Epithelial cell of prostate (primary cell): Measurements from ENCODE around the gene RPL28.

ENCODE experiments used
- DNase-seq: peaks from one replicate; pipeline ENCODE4 v3.0.0-alpha.2; 2011; ENCODE audit warnings: low read depth, low spot score
- H3K27ac ChIP-seq: fragments of 450-650 bp; 2 replicates; pipeline ENCODE4 v1.5.1; 2017; ENCODE audit warnings: mild to moderate bottlenecking

Gene RPL28

DNA sequence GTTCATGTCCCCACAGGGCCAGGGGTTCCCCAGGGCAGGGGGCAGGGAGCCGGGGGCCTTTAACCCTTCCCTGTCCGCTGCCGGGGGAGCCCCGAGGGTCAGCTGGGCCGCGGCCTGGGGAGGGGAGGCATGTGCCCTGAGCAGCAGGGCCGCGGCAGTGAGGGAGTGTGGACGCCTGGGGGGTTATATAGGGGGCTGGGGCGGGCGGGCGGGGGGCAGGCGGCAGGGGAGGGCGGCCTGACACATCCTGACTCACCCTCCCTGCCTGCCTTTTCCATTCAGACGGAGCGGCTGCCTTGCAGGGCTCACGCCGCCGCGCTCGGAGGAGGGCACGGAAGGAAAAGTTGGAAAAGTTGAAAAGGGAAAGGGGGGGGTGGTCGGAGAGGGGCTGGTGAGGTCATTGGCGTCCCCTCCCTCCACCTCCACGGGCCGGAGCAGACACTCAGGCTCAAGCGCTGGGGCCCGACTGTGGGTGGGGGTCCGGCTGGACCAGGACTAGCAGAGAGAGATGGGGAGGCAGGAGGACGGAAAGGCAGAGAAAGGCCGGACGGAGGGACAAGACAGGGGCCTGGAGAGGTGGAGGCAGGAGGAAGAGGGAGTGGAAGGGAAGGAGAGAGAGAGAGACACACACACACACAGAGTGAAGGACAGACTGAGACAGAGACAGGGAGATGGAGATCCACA is 15.3 kb upstream of the RPL28 start, which contains the start of gene IL11:
Gene IL11 (minus strand): TSS at position 159 of the 684 bp plus-strand sequence. CDS start 153 bp downstream, at position 6.
- H3K27ac ChIP-seq = peak within 1 kb of the TSS; percentile 42
- DNase-seq = no peak

DNA sequence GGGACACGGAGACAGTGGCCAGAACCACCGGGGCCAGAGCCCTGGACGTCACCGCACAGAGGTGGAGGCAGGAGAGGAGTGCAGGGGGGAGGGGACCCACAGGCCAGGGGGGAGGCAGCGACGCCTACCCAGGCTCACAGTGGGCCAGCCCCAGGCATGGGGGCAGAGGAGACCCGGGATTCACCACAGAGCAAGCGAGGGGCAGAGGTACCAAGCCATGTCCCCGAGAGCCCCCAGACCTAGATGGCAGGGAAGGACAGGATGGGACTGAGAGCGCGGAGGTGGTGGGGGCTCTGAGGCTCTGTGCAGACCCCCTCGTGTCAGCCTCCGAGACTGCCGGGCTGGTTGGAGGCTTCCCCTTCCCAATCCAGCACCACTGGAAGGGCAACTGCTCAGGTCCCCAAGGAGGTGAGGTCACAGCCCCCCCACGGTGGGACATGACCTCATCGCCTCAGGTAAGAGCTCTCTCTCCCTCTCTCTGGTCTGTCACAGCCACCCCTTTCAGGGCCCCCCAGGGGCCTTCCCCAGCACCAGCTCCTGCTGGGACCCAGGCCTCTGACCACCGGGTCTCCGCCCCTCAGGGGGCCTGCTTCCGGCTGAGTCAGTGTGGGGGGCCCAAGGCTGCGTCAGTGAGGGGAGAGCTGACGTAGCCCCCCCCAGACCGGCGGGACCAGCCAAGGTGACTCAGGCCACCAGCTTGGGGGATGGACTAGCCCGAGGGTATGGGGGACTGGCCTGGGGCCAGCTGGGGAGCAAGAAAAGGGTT is 13.2 kb upstream of the RPL28 start:
- H3K27ac ChIP-seq = no peak overlapping the region
- no peak for DNase-seq

DNA sequence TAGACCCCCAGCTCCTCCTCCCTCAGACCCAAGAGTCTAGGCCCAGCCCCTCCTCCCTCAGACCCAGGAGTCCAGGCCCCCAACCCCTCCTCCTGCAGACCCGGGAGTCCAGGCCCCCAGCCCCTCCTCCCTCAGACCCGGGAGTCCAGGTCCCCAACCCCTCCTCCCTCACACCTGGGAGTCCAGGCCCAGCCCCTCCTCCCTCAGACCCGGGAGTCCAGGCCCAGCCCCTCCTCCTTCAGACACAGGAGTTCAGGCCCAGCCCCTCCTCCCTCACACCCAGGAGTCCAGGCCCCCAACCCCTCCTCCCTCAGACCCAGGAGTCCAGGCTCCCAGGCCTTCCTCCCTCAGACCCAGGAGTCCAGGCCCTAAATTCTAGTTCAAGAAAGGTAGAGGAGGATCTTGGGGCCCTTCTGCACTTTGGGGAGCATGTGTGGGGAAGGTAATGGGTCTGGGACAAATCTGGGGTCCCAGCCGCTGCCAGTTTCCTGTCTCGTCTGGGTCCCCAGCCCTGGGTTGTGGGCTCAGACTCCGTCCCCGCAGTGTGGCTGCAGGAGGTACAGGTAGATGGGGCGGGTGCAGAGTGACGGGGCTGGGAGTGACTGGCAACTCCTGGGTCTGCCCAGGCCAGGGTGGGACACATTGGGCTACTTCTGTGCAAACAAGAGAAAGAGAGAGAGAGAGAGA is 12.3 kb upstream of the RPL28 start:
- H3K27ac ChIP-seq = no peak overlapping the region
- no peak for DNase-seq

DNA sequence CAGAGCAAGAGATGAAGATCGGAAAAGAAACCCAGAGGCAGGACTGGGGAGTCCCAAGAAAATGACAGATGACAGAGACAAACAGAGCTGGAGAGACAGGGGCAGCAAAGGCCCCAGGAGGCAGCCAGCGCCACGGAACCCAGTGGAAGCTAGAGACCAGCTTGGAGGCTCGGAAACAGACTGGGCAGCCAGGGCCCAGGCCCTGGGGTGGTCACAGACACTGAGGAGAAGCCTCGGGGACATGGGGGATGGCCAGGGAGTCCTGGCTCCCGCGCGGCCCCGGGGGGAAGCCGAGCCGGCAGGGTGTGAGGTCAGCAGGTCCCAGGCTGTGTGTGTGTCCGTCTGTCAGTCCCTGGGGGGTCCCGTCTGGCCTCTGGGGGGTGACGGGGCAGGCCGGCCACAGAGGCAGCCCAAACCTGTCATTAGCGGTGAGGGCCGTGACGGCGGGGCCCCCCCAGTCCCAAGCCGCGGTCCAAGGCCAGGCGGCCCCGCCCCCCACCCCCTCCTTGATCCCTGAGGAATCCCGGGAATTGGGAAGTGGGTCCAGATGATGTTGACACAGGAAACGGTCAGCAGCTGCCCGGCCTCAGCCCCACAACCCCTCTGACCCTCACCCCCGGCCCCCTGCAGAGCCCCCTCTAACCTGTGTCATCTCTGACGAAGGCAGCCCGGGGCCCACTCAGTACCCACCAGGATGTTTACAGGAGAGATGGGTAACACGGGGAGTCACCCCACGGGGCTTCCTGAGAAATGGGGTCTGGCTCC is 11.6 kb upstream of the RPL28 start:
- no peak overlapping the region for H3K27ac ChIP-seq
- DNase-seq = no peak

DNA sequence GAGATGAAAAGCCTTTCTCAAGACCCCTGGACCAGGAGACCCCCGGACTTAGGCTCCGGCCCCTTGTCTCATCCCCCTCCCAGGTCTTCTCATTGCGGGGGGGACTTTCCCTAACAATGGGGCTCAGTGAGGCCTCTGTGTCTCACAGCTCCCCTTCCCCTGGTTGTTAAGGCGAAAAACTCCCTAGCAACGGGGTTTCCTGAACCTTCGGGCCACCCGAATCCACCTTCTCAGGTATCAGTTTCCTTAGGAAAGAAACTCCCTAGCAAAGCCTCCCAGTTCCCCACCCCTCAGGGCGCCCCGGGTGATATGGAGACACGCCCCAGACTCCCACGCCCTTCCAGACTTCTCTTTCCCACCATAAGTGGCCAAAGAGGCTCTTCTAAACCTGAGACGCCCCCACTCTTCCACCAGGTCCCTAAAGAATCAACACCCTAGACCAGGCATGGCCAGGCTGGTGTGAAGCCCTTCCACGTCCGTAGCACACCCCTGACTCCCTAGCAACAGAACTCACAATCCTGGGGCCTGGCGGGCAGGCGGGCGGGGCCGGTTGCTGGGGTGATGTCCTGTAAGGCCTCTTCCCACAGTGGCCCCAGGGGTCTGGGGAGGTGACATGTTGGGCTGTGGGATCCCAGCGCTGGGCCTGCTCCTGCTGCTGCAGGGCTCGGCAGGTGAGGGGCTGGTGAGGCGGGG is 9.3 kb upstream of the RPL28 start, which contains the start of gene TMEM190:
Gene TMEM190 (plus strand): TSS at position 586 of the 693 bp plus-strand sequence. CDS start 28 bp downstream, at position 614.
- no peak for DNase-seq
- no peak within 1 kb of the TSS for H3K27ac ChIP-seq

DNA sequence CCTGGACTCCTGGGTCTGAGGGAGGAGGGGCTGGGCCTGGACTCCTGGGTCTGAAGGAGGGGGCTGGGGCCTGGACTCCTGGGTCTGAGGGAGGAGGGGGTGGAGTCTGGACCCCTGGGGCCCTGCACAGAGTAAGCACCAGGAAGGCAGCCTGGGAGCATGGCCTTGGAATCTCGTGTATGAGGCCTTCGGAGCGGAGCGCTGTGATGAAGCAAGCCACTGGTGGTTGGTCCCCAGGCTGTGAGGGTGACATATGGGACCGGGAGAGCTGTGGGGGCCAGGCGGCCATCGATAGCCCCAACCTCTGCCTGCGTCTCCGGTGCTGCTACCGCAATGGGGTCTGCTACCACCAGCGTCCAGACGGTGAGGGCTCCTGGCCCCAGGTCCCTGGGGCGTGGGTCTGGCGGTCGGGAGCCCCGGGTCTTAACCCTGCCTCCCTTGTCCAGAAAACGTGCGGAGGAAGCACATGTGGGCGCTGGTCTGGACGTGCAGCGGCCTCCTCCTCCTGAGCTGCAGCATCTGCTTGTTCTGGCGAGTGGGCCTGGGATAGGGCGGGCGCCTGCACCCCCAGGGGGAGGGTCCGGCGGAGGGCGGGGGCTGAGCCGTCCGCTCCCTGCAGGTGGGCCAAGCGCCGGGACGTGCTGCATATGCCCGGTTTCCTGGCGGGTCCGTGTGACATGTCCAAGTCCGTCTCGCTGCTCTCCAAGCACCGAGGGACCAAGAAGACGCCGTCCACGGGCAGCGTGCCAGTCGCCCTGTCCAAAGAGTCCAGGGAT is 8.2 kb upstream of the RPL28 start:
- DNase-seq = no peak
- no peak overlapping the region for H3K27ac ChIP-seq

DNA sequence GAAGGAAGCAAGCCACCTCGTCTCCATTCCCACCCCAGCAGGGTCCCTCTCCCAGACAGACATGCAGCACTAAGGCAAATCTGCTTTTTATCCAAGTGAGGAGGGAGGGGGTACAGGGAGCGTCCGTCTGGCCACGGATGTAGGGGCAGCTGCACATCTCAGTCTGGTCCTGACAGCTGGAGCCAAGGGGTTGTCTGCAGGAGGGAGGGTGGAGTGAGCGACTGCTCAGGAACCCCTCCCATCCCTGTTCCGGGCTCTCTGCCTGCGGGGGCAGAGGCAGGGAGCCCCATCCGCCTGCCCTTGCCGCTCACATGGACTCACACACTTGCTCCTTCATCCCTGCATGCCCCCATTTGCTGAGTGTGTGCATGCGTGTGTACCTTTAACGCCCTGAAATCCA is 6.6 kb upstream of the RPL28 start:
- H3K27ac ChIP-seq = no peak overlapping the region
- DNase-seq = no peak

DNA sequence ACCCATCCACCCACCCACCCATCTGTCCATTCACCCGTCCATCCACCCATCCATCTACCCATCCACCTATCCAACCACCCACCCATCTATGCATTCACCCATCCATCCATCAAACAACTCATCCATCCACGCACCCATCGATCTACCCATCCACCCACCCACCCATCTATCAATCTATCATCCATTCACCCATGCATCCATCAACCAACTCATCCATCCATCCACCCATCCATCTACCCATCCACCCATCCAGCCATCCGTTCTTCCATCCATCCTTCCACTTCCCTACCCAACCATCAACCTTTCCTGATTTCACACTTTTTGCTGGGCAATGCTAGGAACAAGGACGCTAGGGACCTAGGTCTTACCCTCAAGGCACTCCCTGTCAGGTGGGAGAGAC is 3.7 kb upstream of the RPL28 start:
- DNase-seq = no peak
- no peak overlapping the region for H3K27ac ChIP-seq

DNA sequence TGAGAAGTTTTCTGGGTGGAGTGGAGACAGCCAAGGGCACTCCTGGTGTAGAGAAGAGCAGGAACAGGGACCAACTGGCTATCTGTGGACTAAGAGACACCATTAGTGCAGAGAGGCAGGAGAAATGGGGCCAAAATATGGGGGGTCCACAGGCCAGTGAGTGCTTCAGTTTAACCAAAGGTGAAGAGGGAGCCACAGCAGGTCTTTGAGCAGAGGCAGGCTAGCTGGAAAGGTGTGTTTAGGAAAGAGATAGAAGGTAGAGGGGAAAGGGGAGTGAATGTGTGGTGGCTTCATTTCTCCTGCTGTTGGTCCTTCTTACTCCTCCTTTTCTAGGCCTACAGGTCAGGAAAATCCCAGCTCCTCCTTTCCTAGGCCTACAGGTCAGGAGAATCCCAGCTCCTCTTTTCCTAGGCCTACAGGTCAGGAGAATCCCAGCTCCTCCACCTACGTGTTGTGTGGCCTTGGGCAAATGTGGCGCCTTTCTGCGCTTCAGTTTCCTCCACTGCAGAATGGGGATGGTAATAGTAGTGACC is 3.1 kb upstream of the RPL28 start:
- no peak for DNase-seq
- no peak overlapping the region for H3K27ac ChIP-seq

DNA sequence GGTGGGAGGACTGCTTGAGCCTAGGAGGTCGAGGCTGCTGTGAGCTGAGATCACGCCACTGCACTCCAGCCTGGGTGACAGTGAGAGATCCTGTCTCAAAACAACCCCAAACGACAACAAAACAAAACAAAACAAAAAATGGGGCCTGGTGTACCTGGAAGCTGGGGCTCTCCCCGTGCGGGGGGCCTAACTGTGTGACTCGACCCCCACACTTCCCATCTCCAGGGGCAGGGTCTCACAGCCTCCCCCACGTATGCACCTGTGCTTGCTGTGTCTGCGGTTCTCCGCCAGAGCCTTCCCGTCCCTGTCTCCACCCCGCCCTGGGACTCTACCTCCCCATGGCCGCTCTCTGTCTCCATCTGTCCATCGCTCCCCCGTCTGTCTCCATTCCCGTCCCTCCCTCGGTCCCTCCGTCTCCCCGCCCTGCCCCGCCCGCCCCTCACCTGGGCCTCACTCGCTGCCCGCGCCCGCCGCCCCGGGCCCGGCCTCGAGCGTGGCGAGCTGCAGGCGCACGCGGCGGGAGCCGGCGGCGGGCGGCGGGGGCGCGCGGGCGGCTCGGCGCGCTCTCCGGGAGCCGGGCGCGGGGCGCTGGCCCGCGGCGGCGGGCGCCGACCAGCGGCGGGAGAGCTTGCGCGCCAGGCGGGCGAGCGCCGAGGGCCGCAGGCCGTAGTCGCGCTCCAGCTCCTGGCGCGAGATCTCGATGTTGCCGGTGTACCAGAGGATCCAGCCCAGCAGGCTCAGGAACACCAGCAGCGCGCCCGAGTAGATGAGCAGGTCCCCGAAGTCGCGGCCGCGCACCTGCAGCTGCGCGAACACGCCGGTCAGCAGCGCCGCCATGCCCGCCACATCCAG is 2.2 kb upstream of the RPL28 start:
- peak overlapping the region; percentile 93 for H3K27ac ChIP-seq
- peak; percentile 48 for DNase-seq

DNA sequence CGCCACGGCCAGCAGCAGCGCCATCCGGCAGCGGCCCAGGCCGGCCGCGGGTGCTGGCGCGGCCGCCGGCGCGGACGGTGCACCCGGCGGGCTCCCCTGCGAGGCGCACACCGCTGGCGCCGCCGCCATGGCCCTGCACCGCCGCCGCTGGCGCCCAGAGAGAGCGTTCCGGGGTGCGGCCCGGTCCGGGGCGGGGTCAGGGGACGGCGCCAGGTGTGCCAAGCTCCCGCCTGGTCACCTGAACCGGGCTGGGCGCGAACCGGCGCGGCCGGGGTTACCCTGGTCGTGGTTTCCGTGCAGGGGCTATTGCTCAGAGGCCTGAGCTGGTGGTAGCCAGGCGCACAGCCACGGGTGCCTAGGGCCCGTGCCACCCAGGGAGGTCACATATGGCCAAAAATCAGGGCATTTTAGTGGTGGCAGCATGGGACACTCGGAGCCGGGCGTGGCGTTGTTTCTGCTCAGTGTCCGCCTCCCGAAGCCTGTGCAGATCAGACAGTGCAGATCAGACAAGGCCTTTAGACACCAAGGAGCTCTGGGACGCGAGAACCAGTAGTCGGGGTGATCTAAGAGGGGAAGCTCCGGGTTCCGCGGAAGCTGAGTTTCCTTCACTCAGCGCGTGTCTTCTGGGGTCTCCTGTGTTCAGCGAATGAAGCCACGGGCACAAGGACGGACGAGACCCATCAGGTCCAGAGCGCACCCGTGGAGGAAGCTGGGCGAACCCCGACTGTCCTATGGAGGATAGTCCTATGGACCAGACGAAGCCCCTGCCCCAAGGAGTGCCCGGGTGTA is 1.4 kb upstream of the RPL28 start, which contains the start of gene TMEM238:
Gene TMEM238 (minus strand): TSS at position 162 of the 789 bp plus-strand sequence. CDS start 33 bp downstream, at position 129.
- peak within 1 kb of the TSS; percentile 93 for H3K27ac ChIP-seq
- DNase-seq = no peak

DNA sequence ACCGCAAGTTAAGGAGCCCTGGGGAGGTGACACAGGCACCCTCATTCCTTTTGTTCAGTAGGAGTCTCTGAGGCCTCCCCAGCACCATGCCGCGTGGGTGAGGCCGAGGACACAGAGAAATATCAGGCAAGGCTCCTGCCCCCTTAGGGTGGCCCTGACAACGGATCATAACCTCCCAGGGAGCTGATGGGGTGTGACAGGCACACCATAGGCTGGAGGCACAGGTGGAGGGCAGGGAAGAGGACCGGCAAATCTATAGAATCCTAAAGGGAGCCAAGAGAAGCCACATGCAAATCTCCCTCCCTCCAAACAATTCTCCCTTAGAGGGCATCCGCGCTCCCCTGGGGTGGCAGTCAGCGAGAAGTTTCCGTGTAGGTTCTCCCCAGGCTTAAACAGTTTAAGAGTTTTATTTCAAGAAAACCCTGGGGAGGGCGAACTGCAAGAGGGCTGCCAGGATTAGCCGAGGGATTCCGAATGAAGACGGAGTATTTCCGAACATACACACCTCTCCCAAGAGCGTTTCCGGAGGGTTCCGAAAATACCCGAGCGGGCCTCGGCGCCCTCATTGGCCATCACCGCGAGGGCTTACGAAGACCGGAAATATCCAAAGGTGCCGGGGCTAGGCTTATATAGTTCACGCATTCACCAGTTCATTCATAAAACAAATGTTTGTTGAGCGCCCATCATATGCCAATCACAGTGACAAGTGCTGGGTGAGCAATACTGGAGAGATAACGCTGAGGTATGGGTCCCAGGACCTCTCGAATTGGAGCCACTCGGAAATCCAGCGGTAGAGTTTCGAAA is 610 bp upstream of the RPL28 start:
- H3K27ac ChIP-seq = peak overlapping the region; percentile 93
- DNase-seq = peak; percentile 74

DNA sequence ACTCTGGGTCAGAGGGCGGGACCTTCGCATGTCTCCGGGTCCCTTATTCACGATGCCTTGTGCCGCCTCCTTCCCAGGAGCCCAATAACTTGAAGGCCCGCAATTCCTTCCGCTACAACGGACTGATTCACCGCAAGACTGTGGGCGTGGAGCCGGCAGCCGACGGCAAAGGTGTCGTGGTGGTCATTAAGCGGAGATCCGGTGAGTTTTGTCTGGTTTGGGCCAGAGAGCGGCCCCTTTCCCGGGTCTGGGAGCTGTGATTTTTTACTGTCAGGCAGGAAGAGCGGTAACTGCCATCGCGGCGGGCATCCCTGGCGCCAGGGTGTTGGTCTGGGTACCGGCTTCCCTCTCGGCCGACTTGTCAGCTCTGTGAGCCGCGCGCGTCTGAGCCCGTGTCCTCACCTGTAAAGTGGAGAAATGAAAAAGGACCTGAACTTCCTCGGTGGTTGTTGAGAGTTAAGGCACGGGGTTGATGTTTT is 800 bp downstream of the RPL28 start:
- DNase-seq = no peak
- peak overlapping the region; percentile 93 for H3K27ac ChIP-seq

DNA sequence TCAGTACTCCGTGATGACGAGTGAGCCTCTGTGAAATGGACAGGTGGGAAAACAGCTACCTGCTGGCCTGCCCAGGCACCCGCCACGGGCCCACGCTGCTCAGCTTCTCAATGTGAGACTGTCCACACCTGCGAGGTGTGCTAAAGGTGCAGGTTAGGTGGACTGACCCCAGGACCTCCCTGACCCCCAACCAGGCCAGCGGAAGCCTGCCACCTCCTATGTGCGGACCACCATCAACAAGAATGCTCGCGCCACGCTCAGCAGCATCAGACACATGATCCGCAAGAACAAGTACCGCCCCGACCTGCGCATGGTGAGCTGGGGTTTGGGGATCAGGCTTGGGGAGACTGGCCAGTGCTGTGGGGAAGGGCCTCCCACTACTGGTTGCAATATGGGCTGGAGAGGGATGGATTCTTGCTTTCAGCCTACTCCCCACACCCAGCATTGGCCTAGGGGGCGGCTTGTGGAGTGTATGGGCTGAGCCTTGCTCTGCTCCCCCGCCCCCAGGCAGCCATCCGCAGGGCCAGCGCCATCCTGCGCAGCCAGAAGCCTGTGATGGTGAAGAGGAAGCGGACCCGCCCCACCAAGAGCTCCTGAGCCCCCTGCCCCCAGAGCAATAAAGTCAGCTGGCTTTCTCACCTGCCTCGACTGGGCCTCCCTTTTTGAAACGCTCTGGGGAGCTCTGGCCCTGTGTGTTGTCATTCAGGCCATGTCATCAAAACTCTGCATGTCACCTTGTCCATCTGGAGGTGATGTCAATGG is 2.2 kb downstream of the RPL28 start:
- no peak for DNase-seq
- peak overlapping the region; percentile 93 for H3K27ac ChIP-seq
